Astrocyte (in vitro differentiated cells and primary cell): ENCODE measurements around the gene NDOR1. TPM values are rescaled to one million over a fixed set of nuclear protein-coding genes. Genes with fewer than 3 reads are reported as not detected.

Source experiments
- DNase-seq: peaks from one replicate; pipeline ENCODE4 v3.0.0-alpha.2; 2010; ENCODE audit warnings: low read depth
- FAIRE-seq: peaks from 2 replicates; lab custom pipeline; 2011; peaks lifted over from hg19 to GRCh38; lab: Jason Lieb, UNC
- H2AFZ ChIP-seq: 2 replicates; pipeline ENCODE4 v1.6.0; 2012; ENCODE audit warnings: low read depth, low read length, inconsistent platforms
- H3K27ac ChIP-seq: 2 replicates; pipeline ENCODE4 v1.5.1; 2011; ENCODE audit warnings: low read depth, low read length, inconsistent platforms
- H3K27me3 ChIP-seq: 2 replicates; pipeline ENCODE4 v1.6.0; 2011; ENCODE audit warnings: low read length, inconsistent platforms; ENCODE audit not compliant: insufficient read depth
- H3K36me3 ChIP-seq: 2 replicates; pipeline ENCODE4 v1.5.1; 2011; ENCODE audit warnings: low read length, inconsistent platforms; ENCODE audit not compliant: insufficient read depth
- H3K4me1 ChIP-seq: 2 replicates; pipeline ENCODE4 v1.5.1; 2011; ENCODE audit warnings: low read length, inconsistent platforms; ENCODE audit not compliant: insufficient read depth
- H3K4me2 ChIP-seq: 2 replicates; pipeline ENCODE4 v1.6.0; 2012; ENCODE audit warnings: low read length, inconsistent platforms
- H3K4me3 ChIP-seq: 2 replicates; pipeline ENCODE4 v1.5.1; 2011; ENCODE audit warnings: low read depth, mild to moderate bottlenecking, low read length, inconsistent platforms; ENCODE audit not compliant: insufficient read depth
- H3K79me2 ChIP-seq: 2 replicates; pipeline ENCODE4 v1.6.0; 2012; ENCODE audit warnings: mild to moderate bottlenecking, low read length, inconsistent platforms; ENCODE audit not compliant: insufficient read depth
- H3K9ac ChIP-seq: 2 replicates; pipeline ENCODE4 v1.6.0; 2012; ENCODE audit warnings: mild to moderate bottlenecking, low read length, inconsistent platforms
- H3K9me3 ChIP-seq: 2 replicates; pipeline ENCODE4 v1.5.1; 2012; ENCODE audit warnings: low read depth, mild to moderate bottlenecking, low read length, inconsistent platforms; ENCODE audit not compliant: insufficient read depth
- H4K20me1 ChIP-seq: 2 replicates; pipeline ENCODE4 v1.6.0; 2012; ENCODE audit warnings: low read length, inconsistent platforms; ENCODE audit not compliant: insufficient read depth
- H3K27ac Mint-ChIP-seq: one replicate; pipeline ENCODE4 v1.8.0; 2021; ENCODE audit warnings: mild to moderate bottlenecking, mixed read lengths; ENCODE audit not compliant: unreplicated experiment
- H3K27me3 Mint-ChIP-seq: one replicate; pipeline ENCODE4 v1.8.0; 2021; ENCODE audit warnings: low read depth, mixed read lengths; ENCODE audit not compliant: unreplicated experiment
- H3K36me3 Mint-ChIP-seq: one replicate; pipeline ENCODE4 v1.8.0; 2021; ENCODE audit warnings: low read depth, mixed read lengths; ENCODE audit not compliant: unreplicated experiment
- H3K4me1 Mint-ChIP-seq: one replicate; pipeline ENCODE4 v1.8.0; 2021; ENCODE audit warnings: low read depth, mixed read lengths; ENCODE audit not compliant: unreplicated experiment
- H3K4me3 Mint-ChIP-seq: one replicate; pipeline ENCODE4 v1.8.0; 2021; ENCODE audit warnings: mild to moderate bottlenecking, moderate library complexity, mixed read lengths; ENCODE audit not compliant: unreplicated experiment
- H3K9me3 Mint-ChIP-seq: one replicate; pipeline ENCODE4 v1.8.0; 2021; ENCODE audit warnings: mild to moderate bottlenecking, mixed read lengths; ENCODE audit not compliant: unreplicated experiment
- CTCF ChIP-seq: IDR thresholded peaks from 2 replicates; pipeline ENCODE4 v1.5.1; 2011; ENCODE audit warnings: low read depth, mild to moderate bottlenecking, inconsistent platforms, low read length, moderate library complexity; ENCODE audit not compliant: insufficient read depth
- EZH2 ChIP-seq: IDR thresholded peaks from 2 replicates; pipeline ENCODE4 v1.6.1; 2012; ENCODE audit warnings: mild to moderate bottlenecking, low read length, inconsistent platforms; ENCODE audit not compliant: insufficient read depth
- total RNA-seq: library from RNA; stranded (reverse); gene quantifications from 2 replicates; pipeline ENCODE4 v1.2.1, GENCODE V29; 2021

NDOR1 gene
- total RNA-seq, 1 donor from 2014 or later = 14.5 TPM

GRCh38 chr9:137211532-137211931 lies 6.0 kb downstream of the NDOR1 start:
- Mint-ChIP-seq H3K36me3 (peaks cover 10% of the 10 kb centered on the region), H3K4me3 (no peak overlapping the region), H3K27me3 (no peaks in the 10 kb centered on the region), H3K4me1 (peaks cover 4% of the 10 kb centered on the region), H3K27ac (no peak overlapping the region), H3K9me3 (no peaks in the 10 kb centered on the region)
- no peak overlapping the region for H3K4me2 ChIP-seq
- H3K36me3 ChIP-seq = no peaks in the 10 kb centered on the region
- no peak for TF ChIP-seq CTCF
- TF ChIP-seq EZH2 = no peak
- H3K9me3 ChIP-seq = no peaks in the 10 kb centered on the region
- H4K20me1 ChIP-seq = no peaks in the 10 kb centered on the region
- no peak overlapping the region for H3K9ac ChIP-seq
- H3K79me2 ChIP-seq = peaks cover 12% of the 10 kb centered on the region
- no peak overlapping the region for H3K4me3 ChIP-seq
- H2AFZ ChIP-seq = no peak overlapping the region
- no peak for FAIRE-seq
- no peaks in the 10 kb centered on the region for H3K27me3 ChIP-seq
- no peak for DNase-seq
- H3K27ac ChIP-seq = no peak overlapping the region
- H3K4me1 ChIP-seq = peaks cover 2% of the 10 kb centered on the region

- no peak for FAIRE-seq
- H3K9me3 Mint-ChIP-seq = no peaks in the 10 kb centered on the region
- Histone ChIP-seq H3K36me3 (no peaks in the 10 kb centered on the region), H3K4me3 (no peak overlapping the region), H3K27me3 (no peaks in the 10 kb centered on the region), H3K9ac (no peak overlapping the region), H3K9me3 (no peaks in the 10 kb centered on the region), H2AFZ (no peak overlapping the region), H3K79me2 (peaks cover 2% of the 10 kb centered on the region), H3K27ac (no peak overlapping the region), H3K4me1 (no peaks in the 10 kb centered on the region), H3K4me2 (no peak overlapping the region), H4K20me1 (no peaks in the 10 kb centered on the region)
- no peak overlapping the region for H3K4me3 Mint-ChIP-seq
- H3K36me3 Mint-ChIP-seq = peaks cover 7% of the 10 kb centered on the region
- H3K4me1 Mint-ChIP-seq = peaks cover 1% of the 10 kb centered on the region
- no peak overlapping the region for H3K27ac Mint-ChIP-seq
- H3K27me3 Mint-ChIP-seq = no peaks in the 10 kb centered on the region
- no peak for DNase-seq
- TF ChIP-seq EZH2 = no peak
- TF ChIP-seq CTCF = no peak
Observed at GRCh38 chr9:137212520-137212919, 7.0 kb downstream of the NDOR1 start.

- Histone ChIP-seq H3K4me3 (no peak overlapping the region), H3K79me2 (no peaks in the 10 kb centered on the region), H3K4me2 (no peak overlapping the region), H3K27me3 (no peaks in the 10 kb centered on the region), H3K9ac (no peak overlapping the region), H3K36me3 (no peaks in the 10 kb centered on the region), H3K4me1 (peaks cover under 1% of the 10 kb centered on the region), H3K9me3 (no peaks in the 10 kb centered on the region), H2AFZ (no peak overlapping the region), H4K20me1 (peaks cover under 1% of the 10 kb centered on the region), H3K27ac (no peak overlapping the region)
- no peaks in the 10 kb centered on the region for H3K27me3 Mint-ChIP-seq
- FAIRE-seq = no peak
- peaks cover 1% of the 10 kb centered on the region for H3K4me1 Mint-ChIP-seq
- H3K36me3 Mint-ChIP-seq = peaks cover 7% of the 10 kb centered on the region
- TF ChIP-seq EZH2 = no peak
- no peak for TF ChIP-seq CTCF
- DNase-seq = no peak
- H3K4me3 Mint-ChIP-seq = peak overlapping the region; percentile 50
- no peak overlapping the region for H3K27ac Mint-ChIP-seq
- no peaks in the 10 kb centered on the region for H3K9me3 Mint-ChIP-seq
Observed at GRCh38 chr9:137213160-137214060, 7.9 kb downstream of the NDOR1 start.
